HG03442 (cell line): ENCODE measurements around the gene PDE7B.

Source experiments
- ATAC-seq: cut with Tn5 transposase; IDR thresholded peaks from one replicate; pipeline ENCODE4 v1.9.1; 2021; ENCODE audit warnings: mild to moderate bottlenecking, moderate library complexity; ENCODE audit not compliant: unreplicated experiment

PDE7B gene

DNA sequence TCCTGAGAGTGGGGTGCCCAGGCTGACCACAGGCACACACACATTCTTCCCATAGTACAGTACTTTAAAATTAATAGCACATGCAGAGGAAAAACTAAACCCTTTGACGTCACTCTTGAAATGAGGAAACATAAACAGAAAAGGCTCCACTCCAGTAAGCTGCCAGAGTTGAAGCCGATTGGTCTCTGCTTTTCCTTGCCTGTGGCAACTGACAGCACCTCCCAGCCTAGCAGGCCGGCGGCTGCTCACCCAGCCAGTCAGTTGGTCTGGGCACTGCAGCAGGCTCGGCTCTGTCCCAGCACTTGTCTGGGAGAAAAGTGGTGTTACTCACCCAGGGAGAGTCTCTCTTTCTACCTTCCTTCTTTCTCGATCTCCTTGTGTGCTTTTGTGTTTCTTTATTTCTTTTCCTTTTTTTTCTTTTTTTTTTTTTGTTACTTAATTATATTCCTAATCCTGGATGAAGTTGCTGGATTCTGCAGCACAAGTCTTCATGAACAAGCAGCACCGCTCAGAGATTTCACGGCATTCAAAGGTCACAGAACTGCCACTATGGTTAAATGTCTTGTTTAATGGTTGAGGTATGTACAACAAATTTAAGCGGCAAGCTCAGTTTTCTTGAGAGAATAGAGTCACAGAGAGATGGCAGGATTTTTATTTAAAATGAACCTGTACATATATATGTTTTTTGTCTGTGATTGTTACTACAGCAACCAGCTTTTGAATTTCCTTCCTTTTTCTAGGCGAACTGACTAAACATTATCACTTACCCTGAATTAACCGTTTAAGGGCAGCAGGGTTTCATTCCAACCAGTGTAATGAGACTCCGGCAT is at the start of gene PDE7B:
Gene PDE7B (plus strand): TSS at position 260 of the 830 bp plus-strand sequence.
- peak; percentile 90 for ATAC-seq

- ATAC-seq: no peak
These were observed 49.6 kb upstream of the PDE7B start for GRCh38 chr6:135801755-135802465.

DNA sequence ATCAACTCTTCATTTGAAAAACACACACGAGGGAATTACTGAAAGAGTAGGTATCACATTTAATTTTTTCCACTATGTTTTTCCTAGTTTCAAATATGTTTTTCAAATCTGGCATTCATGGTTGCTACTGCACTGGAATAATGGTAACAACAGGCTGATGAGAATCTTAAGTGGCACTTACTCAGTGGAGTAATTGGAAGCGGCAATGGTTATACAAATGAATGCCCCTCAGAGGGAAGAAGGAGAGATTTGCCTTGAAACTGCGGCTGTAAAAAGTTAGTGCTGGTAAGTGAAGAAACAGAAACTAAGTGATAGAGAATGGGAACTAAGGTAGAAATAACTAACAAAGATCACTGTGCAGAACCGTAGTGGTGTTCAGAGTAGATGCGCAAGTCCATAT is 41.0 kb upstream of the PDE7B start:
- no peak for ATAC-seq

DNA sequence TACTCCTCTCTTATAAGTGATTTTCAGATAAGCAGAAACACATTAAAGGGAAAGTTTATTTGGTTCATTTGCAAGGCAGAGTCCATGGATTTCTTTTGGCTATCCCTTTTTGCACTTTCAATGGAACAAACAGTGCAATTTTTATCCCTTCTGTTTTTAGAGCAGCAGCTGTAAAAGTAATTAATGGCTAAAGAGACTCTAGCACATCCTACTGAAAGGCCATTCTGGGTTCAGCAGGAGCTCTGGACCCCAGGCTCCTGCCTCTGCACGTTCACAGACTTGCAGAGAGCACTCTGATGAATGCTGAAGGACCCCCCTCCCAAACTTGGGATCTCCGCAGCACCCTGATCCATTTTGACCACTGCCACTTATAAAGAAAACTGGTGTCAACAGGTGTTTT is 40.3 kb upstream of the PDE7B start:
- ATAC-seq: no peak

DNA sequence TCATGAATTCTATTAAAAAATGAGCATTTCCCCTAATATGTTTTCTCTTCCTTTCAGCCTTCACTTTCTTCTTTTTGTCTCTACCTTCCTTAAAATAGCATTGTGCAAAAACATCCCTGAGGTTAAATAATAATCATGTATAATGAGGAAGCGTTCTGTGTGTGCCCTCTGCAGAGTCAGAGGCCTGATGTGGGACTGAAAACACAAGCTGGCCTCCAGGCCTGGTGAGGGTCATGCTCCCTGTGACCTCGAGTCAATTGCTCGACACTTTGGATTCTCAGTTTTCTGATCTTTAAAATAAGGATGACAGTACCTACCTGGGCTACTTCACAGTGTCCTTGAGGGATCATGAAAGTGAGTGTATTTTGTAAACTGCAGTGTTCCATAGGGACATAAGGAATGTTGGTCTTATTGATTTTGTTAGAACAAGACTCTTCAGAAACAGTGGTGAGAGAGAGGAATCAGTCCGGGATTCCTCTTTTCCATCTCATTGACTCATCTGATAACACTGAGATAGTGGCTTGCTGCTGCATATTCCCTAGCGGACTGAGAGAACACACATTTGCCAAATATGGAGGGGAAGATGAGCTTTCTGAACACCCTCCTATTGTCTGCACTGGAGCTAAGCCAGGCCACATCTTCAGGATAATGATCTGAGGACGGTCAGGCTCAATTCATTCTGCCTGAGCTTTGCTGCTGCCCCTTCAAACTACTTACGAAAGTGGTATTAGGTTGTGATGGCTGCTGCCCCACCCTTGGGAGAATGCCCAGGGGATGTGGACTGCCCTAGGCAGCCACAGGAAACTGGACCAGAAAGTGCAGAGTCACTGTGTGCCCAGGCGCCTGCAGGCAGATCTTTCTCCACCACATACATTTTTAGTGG is 39.6 kb upstream of the PDE7B start:
- ATAC-seq: no peak

DNA sequence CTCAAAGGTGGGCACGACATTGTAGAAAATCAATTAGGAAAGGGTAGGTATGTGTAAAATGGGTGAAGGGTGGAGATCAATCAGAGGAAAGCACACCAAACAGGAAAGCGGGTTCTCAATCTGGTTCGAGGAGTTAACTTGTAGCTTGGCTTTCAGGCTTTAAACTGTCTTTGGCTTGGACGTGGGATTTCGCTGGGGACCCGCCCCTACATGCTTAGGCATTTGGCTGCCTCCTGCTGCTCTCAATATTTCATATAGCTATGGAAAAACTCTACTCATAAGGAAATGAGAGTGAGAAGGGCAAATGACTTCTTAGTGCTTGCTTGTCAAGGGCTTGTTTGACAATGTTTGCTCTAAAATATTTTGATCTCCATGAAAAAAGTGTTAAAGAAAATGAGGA is 38.1 kb upstream of the PDE7B start:
- ATAC-seq: no peak

DNA sequence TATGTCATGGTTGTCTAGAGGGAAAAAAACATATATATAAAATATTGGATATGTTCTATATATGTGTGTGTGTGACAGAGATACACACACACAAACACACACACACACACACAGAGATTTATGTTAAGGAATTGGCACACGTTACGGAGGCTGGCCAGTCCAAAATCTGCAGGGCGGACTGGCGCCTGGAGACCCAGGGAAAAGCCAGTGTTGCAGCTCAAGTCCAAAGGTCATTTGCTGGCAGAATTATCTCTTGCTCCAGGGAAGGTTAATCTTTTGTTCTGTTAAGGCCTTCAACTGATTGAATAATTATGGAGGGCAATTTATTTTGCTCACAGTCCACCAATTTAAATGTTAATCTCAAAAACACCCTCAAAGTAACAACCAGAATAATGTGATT is 37.5 kb upstream of the PDE7B start:
- ATAC-seq: no peak

DNA sequence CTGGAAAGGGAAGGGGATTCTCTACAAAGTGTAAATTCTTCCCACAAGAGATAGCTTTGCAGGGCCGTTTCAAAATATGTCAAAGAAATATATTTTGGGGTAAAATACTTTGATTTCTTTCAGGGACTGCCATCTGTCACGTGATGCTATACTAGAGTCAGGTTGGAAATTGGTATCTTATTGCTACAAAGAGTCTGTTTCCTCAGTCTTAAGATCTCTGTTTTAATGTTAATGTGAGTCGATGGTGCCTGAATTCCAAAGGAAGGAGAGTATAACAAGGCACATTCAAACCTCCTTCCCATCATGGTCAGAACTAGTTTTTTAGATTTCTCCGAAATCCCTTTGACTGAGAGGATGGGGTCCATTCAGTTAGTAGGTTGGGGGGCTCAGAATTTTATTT is 36.3 kb upstream of the PDE7B start:
- ATAC-seq: no peak

- no peak for ATAC-seq
These were observed 34.5 kb upstream of the PDE7B start for GRCh38 chr6:135817035-135817434.

GRCh38 chr6:135819665-135820064 is 31.8 kb upstream of the PDE7B start:
- ATAC-seq: no peak

- ATAC-seq: no peak
These were observed 31.2 kb upstream of the PDE7B start for GRCh38 chr6:135820340-135820739.

- ATAC-seq: no peak
These were observed 27.6 kb upstream of the PDE7B start for GRCh38 chr6:135823851-135824250.

GRCh38 chr6:135826236-135826804 is 25.2 kb upstream of the PDE7B start:
- no peak for ATAC-seq

- no peak for ATAC-seq
These were observed 23.5 kb upstream of the PDE7B start for GRCh38 chr6:135828021-135828420.

DNA sequence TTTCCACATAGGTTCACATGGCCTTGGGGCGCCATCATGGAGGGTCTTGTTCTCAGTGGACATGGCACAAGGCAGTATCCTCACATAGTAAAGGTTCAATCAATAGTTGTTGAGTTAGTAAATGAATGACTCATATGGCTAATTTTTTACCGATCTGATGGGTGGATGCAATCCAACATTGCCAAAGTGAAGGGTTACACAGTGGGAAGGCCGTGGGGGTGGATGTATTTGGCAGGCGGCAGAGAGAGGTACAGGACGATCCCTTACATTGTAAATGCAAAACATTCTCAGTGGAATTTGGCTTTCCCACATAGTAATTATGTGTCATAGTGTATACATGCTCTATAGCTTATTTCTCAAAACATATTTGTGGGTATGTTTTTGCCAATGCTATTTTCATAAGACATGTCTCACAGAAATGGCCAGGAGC is 21.0 kb upstream of the PDE7B start:
- ATAC-seq: no peak

- no peak for ATAC-seq
These were observed 20.5 kb upstream of the PDE7B start for GRCh38 chr6:135831016-135831415.

DNA sequence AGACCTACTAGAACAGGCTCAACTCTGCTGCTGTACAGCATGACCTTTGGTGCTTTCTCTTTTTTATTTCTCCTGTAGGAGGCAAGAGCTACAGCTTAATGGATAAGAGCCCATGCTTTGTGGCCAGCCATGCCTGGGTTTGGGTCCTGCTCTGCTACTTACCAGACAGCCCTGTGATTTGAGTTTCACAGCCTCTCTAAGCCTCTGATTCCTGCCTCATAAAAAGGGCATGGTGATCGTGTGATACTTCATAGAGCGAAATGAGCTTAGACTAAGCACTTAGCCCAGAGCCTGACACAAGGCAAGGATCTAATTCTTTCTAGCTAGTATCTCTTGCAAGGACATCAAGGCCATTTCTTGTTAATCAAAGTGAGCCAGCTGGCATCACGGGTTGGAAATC is 19.3 kb upstream of the PDE7B start:
- ATAC-seq: no peak

DNA sequence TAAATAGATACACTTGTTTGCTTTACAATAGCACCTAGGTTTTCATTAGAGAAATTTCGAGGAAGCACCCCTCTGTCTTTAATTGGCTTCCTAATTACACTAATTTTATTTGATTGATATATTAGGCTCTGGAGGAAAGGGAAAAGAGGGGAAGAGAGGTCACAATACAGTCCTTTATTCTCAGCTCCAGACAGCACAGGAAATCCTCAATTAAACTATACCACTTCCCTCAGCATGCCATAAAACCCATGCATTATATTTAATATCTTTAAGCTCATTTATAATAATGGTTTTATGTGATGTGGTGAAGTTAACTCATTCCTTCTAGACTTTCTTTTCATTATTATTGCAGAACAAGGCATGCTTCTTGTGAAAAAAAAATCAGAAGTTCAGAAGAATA is 17.7 kb upstream of the PDE7B start:
- ATAC-seq: no peak

- ATAC-seq: no peak
These were observed 13.6 kb upstream of the PDE7B start for GRCh38 chr6:135837735-135838449.

- ATAC-seq: no peak
These were observed 12.4 kb upstream of the PDE7B start for GRCh38 chr6:135839121-135839520.
